ENCODE results near the gene EIPR1.

GRCh38 chr2:3146772-3147650, 230.6 kb downstream of the EIPR1 start:
- TF ChIP-seq ATF2 (CRISPR knock-in tag; IDR thresholded peaks at IDR 0.05; ENCODE audit: borderline replicate concordance, low read depth) (no peak), ATF3 (CRISPR knock-in tag; conservative IDR thresholded peaks at IDR 0.05) (no peak), CTCF (IDR thresholded peaks at IDR 0.05) (no peak), TEAD4 (CRISPR knock-in tag; IDR thresholded peaks at IDR 0.05) (no peak), MAX (CRISPR knock-in tag; IDR thresholded peaks at IDR 0.05) (no peak)
